Measurements from ENCODE around the gene GIMD1. TPM values are rescaled to one million over a fixed set of nuclear protein-coding genes. Genes with fewer than 3 reads are reported as not detected.

GIMD1 gene
- polyA plus RNA-seq, 3 donors: not detected

- peak; percentile 94 to 97 (median 95) for DNase-seq (ENCODE audit: low read depth in 3 of 3, low spot score in 2 of 3)
Observed at GRCh38 chr4:106315968-106316772, 52.4 kb downstream of the GIMD1 start, which contains the start of the genes AIMP1 and TBCK. AIMP1 (plus strand) TSS chr4:106316550; CDS start chr4:106325010, 8,460 bp downstream. TBCK (minus strand) TSS chr4:106316209; CDS start chr4:106308960, 7,249 bp downstream.

GRCh38 chr4:106315476-106315967, 53.1 kb downstream of the GIMD1 start:
- DNase-seq (ENCODE audit: low read depth in 3 of 3, low spot score in 2 of 3): peak; percentile 16 to 25 (median 21)

GRCh38 chr4:106314960-106315359, 53.6 kb downstream of the GIMD1 start:
- DNase-seq (ENCODE audit: low read depth in 3 of 3, low spot score in 2 of 3): no peak

GRCh38 chr4:106312997-106313522, 55.5 kb downstream of the GIMD1 start:
- no peak for DNase-seq (ENCODE audit: low read depth in 3 of 3, low spot score in 2 of 3)

GRCh38 chr4:106312377-106312776, 56.2 kb downstream of the GIMD1 start:
- no peak for DNase-seq (ENCODE audit: low read depth in 3 of 3, low spot score in 2 of 3)

Other genes starting within 250 kb of the GIMD1 start
- gene TBCK, start 52.6 kb downstream of the GIMD1 start, polyA plus RNA-seq (ENCODE audit: insufficient read length in 3 of 3): 10 to 100 TPM; 56.0 to 63.6 (median 58.7) TPM
- 10 to 100 TPM; 78.7 to 97.0 (median 93.0) TPM for gene AIMP1, start 52.2 kb downstream of the GIMD1 start, polyA plus RNA-seq (ENCODE audit: insufficient read length in 3 of 3)